ENCODE data around the gene RNF224. TPM values are rescaled to one million over a fixed set of nuclear protein-coding genes. Genes with fewer than 3 reads are reported as not detected.

RNF224 gene
- not detected for polyA plus RNA-seq

- peak within 1 kb of the TSS; percentile 18 to 72 (median 22) for H3K27ac Mint-ChIP-seq
- H3K36me3 Mint-ChIP-seq, result no peaks in the 10 kb centered on the region
- H3K4me1 Mint-ChIP-seq, result peaks cover 0 to 4% (median 2%) of the 10 kb centered on the region in 3 donors
- H3K9me3 Mint-ChIP-seq, result no peaks in the 10 kb centered on the region
- H3K4me3 Mint-ChIP-seq, result peak within 1 kb of the TSS in 3 of 4 donors; percentile 19 to 68 (median 67)
- peaks cover 6% of the 10 kb centered on the region for H3K27me3 Mint-ChIP-seq
These were observed at the start of gene RNF224 for GRCh38 chr9:137227054-137227852. RNF224 (plus strand) TSS chr9:137227502; CDS start chr9:137228336, 834 bp downstream.

- no peaks in the 10 kb centered on the region for H3K27me3 Mint-ChIP-seq
- H3K4me1 Mint-ChIP-seq, result peaks cover 0 to 3% (median 0%) of the 10 kb centered on the region in 3 donors
- no peaks in the 10 kb centered on the region for H3K9me3 Mint-ChIP-seq
- no peaks in the 10 kb centered on the region for H3K36me3 Mint-ChIP-seq
- peak overlapping the region in 2 of 3 donors; percentile 12 to 35 for H3K27ac Mint-ChIP-seq
- no peak overlapping the region for H3K4me3 Mint-ChIP-seq
These were observed 48.9 kb upstream of the RNF224 start for GRCh38 chr9:137178201-137178938.

GRCh38 chr9:137178939-137179630 lies 48.2 kb upstream of the RNF224 start:
- Mint-ChIP-seq H3K36me3 (peaks cover 2% of the 10 kb centered on the region), H3K27ac (peak overlapping the region in 1 of 3 donors; percentile 12)

GRCh38 chr9:137179761-137180160 lies 47.5 kb upstream of the RNF224 start:
- Mint-ChIP-seq H3K36me3 (peaks cover 2% of the 10 kb centered on the region), H3K4me3 (no peak overlapping the region), H3K27me3 (no peaks in the 10 kb centered on the region), H3K9me3 (no peaks in the 10 kb centered on the region), H3K27ac (no peak overlapping the region), H3K4me1 (peaks cover 0 to 3% (median 0%) of the 10 kb centered on the region in 3 donors)

More at GRCh38 chr9:137178939-137179630, 48.2 kb upstream of the RNF224 start:
- no peaks in the 10 kb centered on the region for H3K9me3 Mint-ChIP-seq
- no peak overlapping the region for H3K4me3 Mint-ChIP-seq
- H3K4me1 Mint-ChIP-seq, result peaks cover 0 to 3% (median 0%) of the 10 kb centered on the region in 3 donors
- H3K27me3 Mint-ChIP-seq, result no peaks in the 10 kb centered on the region

- H3K27me3 Mint-ChIP-seq, result no peaks in the 10 kb centered on the region
- peaks cover 2% of the 10 kb centered on the region for H3K36me3 Mint-ChIP-seq
- H3K9me3 Mint-ChIP-seq, result no peaks in the 10 kb centered on the region
- H3K27ac Mint-ChIP-seq, result no peak overlapping the region
- no peak overlapping the region for H3K4me3 Mint-ChIP-seq
- peaks cover 0 to 3% (median 0%) of the 10 kb centered on the region in 3 donors for H3K4me1 Mint-ChIP-seq
These were observed 46.8 kb upstream of the RNF224 start for GRCh38 chr9:137180491-137180890.

GRCh38 chr9:137181680-137182079 lies 45.6 kb upstream of the RNF224 start:
- Mint-ChIP-seq H3K27me3 (no peaks in the 10 kb centered on the region), H3K36me3 (peaks cover 2% of the 10 kb centered on the region), H3K4me1 (peaks cover 0 to 4% (median 0%) of the 10 kb centered on the region in 3 donors), H3K9me3 (no peaks in the 10 kb centered on the region), H3K27ac (no peak overlapping the region), H3K4me3 (peak overlapping the region in 1 of 4 donors; percentile 3)

- Mint-ChIP-seq H3K27me3 (no peaks in the 10 kb centered on the region), H3K36me3 (peaks cover 2% of the 10 kb centered on the region), H3K9me3 (no peaks in the 10 kb centered on the region), H3K4me1 (peaks cover 0 to 14% (median 10%) of the 10 kb centered on the region in 3 donors), H3K27ac (no peak overlapping the region), H3K4me3 (no peak overlapping the region)
These were observed 44.5 kb upstream of the RNF224 start for GRCh38 chr9:137182836-137183235.

GRCh38 chr9:137183980-137184595 lies 43.2 kb upstream of the RNF224 start:
- Mint-ChIP-seq H3K9me3 (no peaks in the 10 kb centered on the region), H3K27me3 (no peaks in the 10 kb centered on the region), H3K4me3 (peak overlapping the region in 1 of 4 donors; percentile 32), H3K36me3 (peaks cover 2% of the 10 kb centered on the region), H3K27ac (no peak overlapping the region), H3K4me1 (peaks cover 4 to 18% (median 12%) of the 10 kb centered on the region in 3 donors)

- peaks cover 2% of the 10 kb centered on the region for H3K36me3 Mint-ChIP-seq
- no peaks in the 10 kb centered on the region for H3K27me3 Mint-ChIP-seq
- H3K4me3 Mint-ChIP-seq, result peak overlapping the region in 2 of 4 donors; percentile 23 to 32
- H3K4me1 Mint-ChIP-seq, result peaks cover 4 to 23% (median 14%) of the 10 kb centered on the region in 3 donors
- peak overlapping the region in 1 of 3 donors; percentile 32 for H3K27ac Mint-ChIP-seq
- no peaks in the 10 kb centered on the region for H3K9me3 Mint-ChIP-seq
These were observed 42.2 kb upstream of the RNF224 start for GRCh38 chr9:137184881-137185660.

GRCh38 chr9:137185921-137186320 lies 41.4 kb upstream of the RNF224 start:
- no peaks in the 10 kb centered on the region for H3K27me3 Mint-ChIP-seq
- peaks cover 2% of the 10 kb centered on the region for H3K36me3 Mint-ChIP-seq
- H3K4me1 Mint-ChIP-seq, result peaks cover 4 to 27% (median 14%) of the 10 kb centered on the region in 3 donors
- peak overlapping the region in 1 of 3 donors; percentile 85 for H3K27ac Mint-ChIP-seq
- no peaks in the 10 kb centered on the region for H3K9me3 Mint-ChIP-seq
- H3K4me3 Mint-ChIP-seq, result peak overlapping the region in 2 of 4 donors; percentile 79 to 85

- H3K4me1 Mint-ChIP-seq, result peaks cover 4 to 27% (median 14%) of the 10 kb centered on the region in 3 donors
- H3K27ac Mint-ChIP-seq, result peak overlapping the region in 1 of 3 donors; percentile 85
- H3K9me3 Mint-ChIP-seq, result no peaks in the 10 kb centered on the region
- H3K4me3 Mint-ChIP-seq, result peak overlapping the region; percentile 79 to 95 (median 89)
- peaks cover 2% of the 10 kb centered on the region for H3K36me3 Mint-ChIP-seq
- no peaks in the 10 kb centered on the region for H3K27me3 Mint-ChIP-seq
These were observed 40.9 kb upstream of the RNF224 start for GRCh38 chr9:137186385-137186784.

- H3K36me3 Mint-ChIP-seq, result peaks cover 2% of the 10 kb centered on the region
- H3K4me1 Mint-ChIP-seq, result peaks cover 4 to 27% (median 14%) of the 10 kb centered on the region in 3 donors
- no peaks in the 10 kb centered on the region for H3K27me3 Mint-ChIP-seq
- no peaks in the 10 kb centered on the region for H3K9me3 Mint-ChIP-seq
- H3K27ac Mint-ChIP-seq, result peak overlapping the region; percentile 85 to 96 (median 93)
- peak overlapping the region; percentile 85 to 95 (median 94) for H3K4me3 Mint-ChIP-seq
These were observed 39.9 kb upstream of the RNF224 start for GRCh38 chr9:137187386-137187785.

GRCh38 chr9:137188086-137188489 lies 39.2 kb upstream of the RNF224 start:
- H3K4me1 Mint-ChIP-seq, result peaks cover 4 to 27% (median 14%) of the 10 kb centered on the region in 3 donors
- peak overlapping the region; percentile 85 to 96 (median 93) for H3K27ac Mint-ChIP-seq
- peaks cover 2% of the 10 kb centered on the region for H3K36me3 Mint-ChIP-seq

More at GRCh38 chr9:137188086-137188489, 39.2 kb upstream of the RNF224 start:
- Mint-ChIP-seq H3K27me3 (no peaks in the 10 kb centered on the region), H3K9me3 (no peaks in the 10 kb centered on the region), H3K4me3 (peak overlapping the region; percentile 85 to 95 (median 94))

Measured in IgD-negative memory B cell (primary cell).